Subcutaneous adipose tissue (tissue), 4 donors: ENCODE results near the gene VEGFA. TPM values are rescaled to one million over a fixed set of nuclear protein-coding genes. Genes with fewer than 3 reads are reported as not detected.

Experiments used
- total RNA-seq, 4 donors: library from RNA; depleted of rRNA; stranded (reverse); fragments of >200 nt; gene quantifications; one replicate each; pipeline ENCODE4 v1.1.0, GENCODE V29; 2016
- TF ChIP-seq, protein P1 (sequence below): fragments of 450-650 bp; IDR thresholded peaks from one replicate; pipeline ENCODE4 v1.5.1; 2016; ENCODE audit warnings: low read depth, mild to moderate bottlenecking, control low read depth, antibody characterized with exemption, moderate library complexity

The VEGFA gene
- total RNA-seq, 4 donors from 2014 or later: 195 to 909 (median 398) TPM

DNA sequence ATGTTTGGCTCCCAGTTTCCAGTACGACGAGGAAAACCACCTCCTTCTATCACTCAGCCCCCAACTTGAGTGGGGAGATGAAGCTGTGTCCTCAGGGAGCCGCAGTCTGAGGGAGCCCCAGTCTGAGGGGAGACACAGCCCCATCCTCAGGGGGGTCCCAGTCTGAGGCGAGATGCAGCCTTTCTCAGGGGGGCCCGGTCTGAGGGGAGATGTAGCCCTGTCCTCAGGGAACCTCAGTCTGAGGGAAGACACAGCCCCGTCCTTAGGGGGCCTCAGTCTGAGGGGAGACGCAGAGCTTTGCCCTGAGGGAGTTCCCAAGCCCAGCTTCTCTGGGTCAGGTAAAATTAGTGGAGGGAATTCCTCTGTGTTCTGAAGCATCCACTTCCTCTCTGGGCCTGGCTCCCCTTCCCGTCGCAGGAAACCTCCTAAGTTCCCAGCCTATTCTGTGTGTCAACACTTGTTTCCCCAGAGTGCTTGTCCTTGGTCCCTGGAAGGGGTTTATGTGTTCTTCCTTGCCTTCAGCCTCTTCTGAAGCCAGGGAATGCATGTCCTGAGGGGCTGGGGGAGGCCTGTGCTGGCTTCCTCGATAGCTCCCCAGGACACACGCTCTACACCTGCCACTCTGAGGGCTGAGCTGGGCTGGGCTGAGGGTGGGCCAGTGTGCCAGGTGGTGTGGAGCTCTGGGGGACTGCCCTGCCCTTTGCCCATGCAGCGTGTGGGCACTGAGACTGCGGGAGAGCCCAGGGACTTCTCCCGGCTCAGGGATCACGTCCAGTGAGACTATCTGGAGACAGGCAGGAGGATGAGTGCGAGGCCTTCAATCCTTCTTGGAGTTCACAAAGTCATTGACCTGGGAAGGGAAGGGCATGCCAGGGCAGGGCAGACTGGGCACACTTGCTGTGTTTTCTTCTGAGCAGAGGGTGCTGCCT lies 55.4 kb downstream of the VEGFA start:
- TF ChIP-seq, protein P1, sequence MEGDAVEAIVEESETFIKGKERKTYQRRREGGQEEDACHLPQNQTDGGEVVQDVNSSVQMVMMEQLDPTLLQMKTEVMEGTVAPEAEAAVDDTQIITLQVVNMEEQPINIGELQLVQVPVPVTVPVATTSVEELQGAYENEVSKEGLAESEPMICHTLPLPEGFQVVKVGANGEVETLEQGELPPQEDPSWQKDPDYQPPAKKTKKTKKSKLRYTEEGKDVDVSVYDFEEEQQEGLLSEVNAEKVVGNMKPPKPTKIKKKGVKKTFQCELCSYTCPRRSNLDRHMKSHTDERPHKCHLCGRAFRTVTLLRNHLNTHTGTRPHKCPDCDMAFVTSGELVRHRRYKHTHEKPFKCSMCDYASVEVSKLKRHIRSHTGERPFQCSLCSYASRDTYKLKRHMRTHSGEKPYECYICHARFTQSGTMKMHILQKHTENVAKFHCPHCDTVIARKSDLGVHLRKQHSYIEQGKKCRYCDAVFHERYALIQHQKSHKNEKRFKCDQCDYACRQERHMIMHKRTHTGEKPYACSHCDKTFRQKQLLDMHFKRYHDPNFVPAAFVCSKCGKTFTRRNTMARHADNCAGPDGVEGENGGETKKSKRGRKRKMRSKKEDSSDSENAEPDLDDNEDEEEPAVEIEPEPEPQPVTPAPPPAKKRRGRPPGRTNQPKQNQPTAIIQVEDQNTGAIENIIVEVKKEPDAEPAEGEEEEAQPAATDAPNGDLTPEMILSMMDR: no peak

DNA sequence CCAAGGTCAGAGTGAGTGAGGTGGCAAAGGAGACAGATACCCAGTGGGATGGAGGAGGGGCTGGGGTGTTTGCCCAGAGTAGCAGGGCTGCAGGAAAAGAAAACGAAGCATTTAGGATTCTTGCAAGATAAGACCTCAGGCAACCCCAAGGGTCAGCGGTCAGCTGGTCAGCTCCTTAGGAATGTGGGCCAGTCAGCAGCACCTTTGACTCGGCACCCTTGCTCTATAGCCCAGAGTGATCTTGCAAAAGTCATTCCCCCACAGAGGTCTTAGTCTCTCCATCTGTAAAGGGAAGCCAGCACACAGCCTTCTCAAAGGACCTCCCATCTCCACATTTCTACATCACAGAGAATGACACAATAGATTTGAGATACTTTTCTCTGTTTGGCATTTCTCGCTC lies 56.7 kb downstream of the VEGFA start:
- TF ChIP-seq, protein P1: no peak

DNA sequence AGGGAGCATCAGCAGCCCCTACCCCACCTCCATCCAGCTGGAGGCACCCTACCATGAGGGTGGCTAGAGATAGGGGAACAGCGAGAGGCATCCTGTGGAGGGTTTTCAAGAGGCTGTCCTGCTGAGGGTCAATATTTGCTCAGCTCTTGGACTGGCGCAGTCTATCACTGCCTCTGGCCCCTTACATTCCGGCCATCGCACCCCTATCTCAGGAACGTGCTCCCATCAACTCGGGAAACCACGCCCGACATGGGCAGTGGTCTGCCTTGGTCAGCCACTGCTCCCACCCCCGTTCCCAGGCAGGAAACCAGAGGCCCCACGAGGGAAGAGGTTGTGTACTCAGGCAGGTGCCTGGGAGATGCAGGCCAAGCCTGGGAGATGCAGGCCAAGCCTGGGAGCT lies 57.9 kb downstream of the VEGFA start:
- TF ChIP-seq, protein P1: no peak

DNA sequence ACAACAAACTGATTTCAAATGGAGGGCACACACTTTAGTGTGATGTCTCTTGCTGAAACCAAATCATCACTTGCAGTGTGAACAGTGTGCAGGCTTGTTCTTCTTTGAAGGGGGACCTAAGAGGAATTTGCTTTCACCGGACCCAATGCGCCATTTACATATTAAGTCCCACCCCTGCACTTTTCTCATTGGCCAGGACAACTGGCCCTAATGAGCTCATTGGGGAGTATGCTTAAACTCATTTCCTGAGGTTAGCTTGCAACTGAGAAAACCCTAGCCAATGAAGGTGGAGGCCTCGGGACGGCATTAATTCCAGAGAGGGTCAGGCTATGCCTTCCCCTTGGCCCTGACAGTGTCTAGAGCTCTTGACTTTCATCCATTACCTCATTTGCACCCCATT lies 58.7 kb downstream of the VEGFA start:
- TF ChIP-seq, protein P1: no peak

DNA sequence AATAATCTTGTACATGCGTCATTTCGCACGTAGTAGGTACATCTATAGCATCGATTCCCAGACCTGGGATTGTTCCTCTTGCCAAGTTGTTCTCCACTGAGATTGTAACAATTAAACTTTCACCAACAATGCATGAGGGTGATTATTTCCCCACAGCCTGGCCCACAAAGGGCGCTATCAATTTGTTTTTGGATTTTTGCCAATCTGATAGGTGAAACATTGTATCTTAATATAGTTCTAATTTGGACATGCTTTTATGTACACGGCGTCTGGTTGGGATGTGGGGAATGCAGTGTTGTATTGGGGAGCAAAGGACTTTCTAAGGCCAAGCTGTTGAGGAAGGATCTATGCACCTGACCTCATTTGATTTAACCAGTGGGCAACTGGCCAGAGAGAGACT lies 59.5 kb downstream of the VEGFA start:
- TF ChIP-seq, protein P1: no peak

DNA sequence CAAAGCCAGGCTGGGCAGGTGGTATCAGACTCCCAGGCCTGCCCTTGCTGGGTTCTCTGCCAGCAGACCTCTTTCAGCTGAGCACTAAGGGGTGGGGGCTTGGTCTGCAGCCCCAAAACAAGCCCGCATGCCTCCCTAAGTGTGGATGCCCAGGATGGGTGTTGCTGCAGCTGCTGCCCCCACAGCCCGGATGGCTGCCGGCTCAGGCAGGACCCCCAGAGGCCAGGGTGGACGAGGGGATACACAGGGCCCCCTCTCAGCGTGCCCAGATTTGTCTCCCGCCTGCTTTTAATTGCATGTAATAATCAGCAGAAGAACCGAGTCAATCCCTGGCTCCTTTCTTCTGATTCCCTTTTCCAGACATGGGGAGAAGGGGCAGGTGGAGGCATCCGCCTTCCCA lies 60.8 kb downstream of the VEGFA start:
- TF ChIP-seq, protein P1: no peak

DNA sequence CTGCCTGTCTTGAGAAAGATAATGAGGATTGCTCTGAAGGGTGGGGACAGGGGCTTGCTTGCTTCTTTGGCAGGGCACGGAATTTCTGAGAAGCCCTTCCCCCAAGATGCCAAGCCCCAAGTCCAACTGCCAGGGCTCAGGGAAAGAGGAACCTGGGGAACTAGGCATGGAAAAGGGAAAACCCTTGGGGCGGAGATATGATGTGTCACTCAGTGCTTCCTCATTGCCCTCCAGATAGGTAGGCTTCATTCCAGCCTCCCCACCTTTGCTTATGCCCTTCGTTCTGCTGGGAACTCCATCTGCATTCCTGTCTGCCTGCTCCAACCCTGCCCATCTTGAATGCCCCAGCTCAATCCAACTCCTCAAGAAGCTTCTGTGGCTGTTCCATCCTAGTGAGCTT lies 61.2 kb downstream of the VEGFA start:
- TF ChIP-seq, protein P1: no peak
